K562 (cell line): ENCODE data around the gene YTHDF1. TPM values are rescaled to one million over a fixed set of nuclear protein-coding genes. Genes with fewer than 3 reads are reported as not detected.

Experiments
- ATAC-seq: fragments of 200-7000 bp; cut with Tn5 transposase; 3 replicates; pipeline ENCODE4 v1.9.1; 2020; ENCODE audit warnings: moderate library complexity
- BruUV-seq: library from RNA; stranded (reverse); fragments of 400-500 nt; replicated peaks from 2 replicates; lab custom pipeline; 2021; lab: Mats Ljungman, UMichigan
- CTCF ChIA-PET: fragments of 300-600 bp; formaldehyde crosslinking; extraction: SDS; loops from one replicate; lab custom pipeline; 2021; ENCODE audit warnings: low intra/inter-chr PET ratio; lab: Yijun Ruan, JAX
- POLR2A ChIA-PET: fragments of 300-600, 350-650 bp; sonication (Branson Sonifier 250); formaldehyde crosslinking; extraction: SDS; loops from one replicate; lab custom pipeline; 2021; ENCODE audit warnings: antibody characterized with exemption, inconsistent platforms; lab: Yijun Ruan, JAX
- DNase-seq, 4 experiments: peaks; one replicate each; pipeline versions ENCODE4 v3.0.0 to v3.0.0-alpha.2; 2011 to 2018; ENCODE audit warnings: low spot score in 3 of 4, mixed read lengths in 3 of 4; ENCODE audit errors: extremely low read depth in 1 of 4
- FAIRE-seq: peaks from 2 replicates; lab custom pipeline; 2011; peaks lifted over from hg19 to GRCh38; lab: Jason Lieb, UNC
- H2AFZ ChIP-seq: 2 replicates; pipeline ENCODE4 v1.6.0; 2011; ENCODE audit warnings: low read depth, low read length, control low read depth, inconsistent platforms
- H3K27ac ChIP-seq: fragments of 200-600 bp; 3 replicates; pipeline ENCODE4 v1.8.0; 2011; ENCODE audit warnings: low read depth, mild to moderate bottlenecking, control low read depth, inconsistent platforms, low read length, moderate library complexity, mixed read lengths; ENCODE audit errors: extremely low read depth
- H3K27me3 ChIP-seq, 2 experiments: fragments of 300-600 bp in 1 of 2; 2 replicates in 1 of 2; 3 replicates in 1 of 2; pipeline versions ENCODE4 v1.6.0 to v1.8.0; 2011; ENCODE audit warnings: inconsistent platforms in 2 of 2, low read length in 2 of 2, mild to moderate bottlenecking in 1 of 2, mixed read lengths in 1 of 2, moderate library complexity in 1 of 2; ENCODE audit not compliant: control insufficient read depth in 2 of 2, insufficient read depth in 2 of 2
- H3K36me3 ChIP-seq: fragments of 300-600 bp; 3 replicates; pipeline ENCODE4 v1.8.0; 2011; ENCODE audit warnings: mild to moderate bottlenecking, low read length, inconsistent platforms; ENCODE audit not compliant: control insufficient read depth, insufficient read depth
- H3K4me1 ChIP-seq, 2 experiments: fragments of 200-600 bp in 1 of 2; replicated peaks in 1 of 2; 2 replicates in 1 of 2; 3 replicates in 1 of 2; pipeline versions ENCODE4 v1.5.1 to v1.8.0; 2011; ENCODE audit warnings: inconsistent platforms in 2 of 2, low read length in 2 of 2, mild to moderate bottlenecking in 1 of 2, mixed read lengths in 1 of 2, moderate library complexity in 1 of 2; ENCODE audit not compliant: control insufficient read depth in 2 of 2, insufficient read depth in 2 of 2
- H3K4me2 ChIP-seq: 2 replicates; pipeline ENCODE4 v1.6.1; 2011; ENCODE audit warnings: low read length, control low read depth, inconsistent platforms, mixed read lengths; ENCODE audit not compliant: insufficient read depth
- H3K4me3 ChIP-seq: fragments of 200-600 bp; sonication (generic), shearing (Covaris generic); 2 replicates; pipeline ENCODE4 v1.5.1; 2016; ENCODE audit warnings: control low read depth, inconsistent platforms
- H3K79me2 ChIP-seq: fragments of 200-600 bp; 3 replicates; pipeline ENCODE4 v1.8.0; 2011; ENCODE audit warnings: low read length, inconsistent platforms; ENCODE audit not compliant: control insufficient read depth, insufficient read depth
- H3K9ac ChIP-seq, 2 experiments: 2 replicates each; pipeline versions ENCODE4 v1.6.0 to v1.6.1; 2011; ENCODE audit warnings: low read depth in 2 of 2, low read length in 2 of 2, control low read depth in 1 of 2, inconsistent platforms in 1 of 2, mild to moderate bottlenecking in 1 of 2, mixed read lengths in 1 of 2; ENCODE audit not compliant: insufficient read depth in 1 of 2
- H3K9me1 ChIP-seq: one replicate; pipeline ENCODE4 v1.6.0; 2011; ENCODE audit warnings: inconsistent platforms, mild to moderate bottlenecking, low read length, moderate library complexity; ENCODE audit not compliant: control insufficient read depth, insufficient read depth
- H3K9me3 ChIP-seq: replicated peaks from 2 replicates; pipeline ENCODE4 v1.5.1; 2011; ENCODE audit warnings: low read depth, low read length, inconsistent platforms; ENCODE audit not compliant: control insufficient read depth, insufficient read depth
- H4K20me1 ChIP-seq: replicated peaks from 2 replicates; pipeline ENCODE4 v1.6.1; 2011; ENCODE audit warnings: low read length, inconsistent platforms, mixed read lengths; ENCODE audit not compliant: control insufficient read depth, insufficient read depth
- ATF2 ChIP-seq: sonication (generic); formaldehyde crosslinking; IDR thresholded peaks from 2 replicates; pipeline ENCODE4 v1.8.1; 2022; ENCODE audit warnings: missing genetic modification reagents
- BCL6 ChIP-seq: fragments of 250-450 bp; sonication (Bioruptor Pico); IDR thresholded peaks from 2 replicates; pipeline ENCODE4 v1.4.0; 2020
- CBX3 ChIP-seq, 2 experiments: IDR thresholded peaks; 1 replicate in 1 of 2; 2 replicates in 1 of 2; pipeline ENCODE4 v1.6.1; 2012; ENCODE audit warnings: inconsistent platforms in 2 of 2, low read length in 2 of 2, borderline replicate concordance in 1 of 2, control low read depth in 1 of 2
- CEBPZ ChIP-seq: fragments of 150-350 bp; IDR thresholded peaks from 2 replicates; pipeline ENCODE4 v1.6.1; 2014; ENCODE audit warnings: low read depth, mild to moderate bottlenecking, low read length, borderline replicate concordance
- ETV5 ChIP-seq: sonication (generic); formaldehyde crosslinking; IDR thresholded peaks from 2 replicates; pipeline ENCODE4 v1.4.0; 2020; ENCODE audit warnings: low read depth, mild to moderate bottlenecking, missing genetic modification reagents
- GABPB1 ChIP-seq: sonication (generic); formaldehyde crosslinking; IDR thresholded peaks from 2 replicates; pipeline ENCODE4 v1.8.0; 2022; ENCODE audit warnings: mild to moderate bottlenecking, missing genetic modification reagents
- HNRNPUL1 ChIP-seq: fragments of 200-400 bp; formaldehyde crosslinking; IDR thresholded peaks from 2 replicates; pipeline ENCODE4 v1.6.1; 2017; ENCODE audit warnings: low read length
- LCOR ChIP-seq: sonication (generic); formaldehyde crosslinking; IDR thresholded peaks from 2 replicates; pipeline ENCODE4 v1.8.0; 2022; ENCODE audit warnings: mild to moderate bottlenecking, missing genetic modification reagents
- MBD1 ChIP-seq: fragments of 250-450 bp; sonication (Bioruptor Pico); IDR thresholded peaks from 2 replicates; pipeline ENCODE4 v1.8.0; 2022; ENCODE audit warnings: inconsistent platforms
- NFXL1 ChIP-seq: fragments of 450-650 bp; formaldehyde crosslinking; IDR thresholded peaks from 2 replicates; pipeline ENCODE4 v1.4.0; 2021; ENCODE audit warnings: mild to moderate bottlenecking
- NR1H2 ChIP-seq: sonication (generic); formaldehyde crosslinking; IDR thresholded peaks from 2 replicates; pipeline ENCODE4 v1.4.0; 2020; ENCODE audit warnings: mild to moderate bottlenecking, missing genetic modification reagents
- PURB ChIP-seq: sonication (generic); formaldehyde crosslinking; IDR thresholded peaks from 2 replicates; pipeline ENCODE4 v1.9.0; 2021; ENCODE audit warnings: low read depth, mild to moderate bottlenecking, missing genetic modification reagents
- RAD21 ChIP-seq, 2 experiments: fragments of 250-450 bp in 1 of 2; fragments of 450-650 bp in 1 of 2; sonication (Bioruptor Pico) in 1 of 2; formaldehyde crosslinking in 1 of 2; IDR thresholded peaks in 1 of 2; conservative IDR thresholded peaks in 1 of 2; 2 replicates each; pipeline versions ENCODE4 v1.4.0 to v1.8.0; 2020 to 2022; ENCODE audit warnings: mild to moderate bottlenecking in 2 of 2, moderate library complexity in 1 of 2
- ZNF134 ChIP-seq: fragments of 250-450 bp; sonication (Bioruptor Pico); conservative IDR thresholded peaks from 2 replicates; pipeline ENCODE4 v1.4.0; 2020
- ZNF217 ChIP-seq: sonication (generic); formaldehyde crosslinking; IDR thresholded peaks from 2 replicates; pipeline ENCODE4 v1.8.0; 2022; ENCODE audit warnings: mild to moderate bottlenecking, missing genetic modification reagents
- ZNF408 ChIP-seq: fragments of 250-450 bp; sonication (Bioruptor Pico); IDR thresholded peaks from 2 replicates; pipeline ENCODE4 v1.4.0; 2020; ENCODE audit warnings: low read depth, mild to moderate bottlenecking, moderate library complexity
- ZNF79 ChIP-seq: fragments of 250-450 bp; sonication (Bioruptor Pico); IDR thresholded peaks from 2 replicates; pipeline ENCODE4 v1.4.0; 2020; ENCODE audit warnings: low read depth, mild to moderate bottlenecking, moderate library complexity
- WGBS: fragments of 100-300 bp; shearing (Covaris generic); methylation state at CpG from one replicate; pipeline ENCODE4 v1.1.6; 2016; ENCODE audit warnings: low coverage, mixed read lengths; ENCODE audit not compliant: insufficient coverage; ENCODE audit errors: missing lambda C conversion rate; 5-methylcytosine and 5-hydroxymethylcytosine counted together
- in situ Hi-C: fragments of 300-500 bp; cut with MboI; formaldehyde crosslinking; loops from 4 replicates; pipeline ENCODE4 v1.15.0; 2018; ENCODE audit warnings: inconsistent platforms, mixed read lengths
- intact Hi-C: fragments of 100-400 bp; cut with micrococcal nuclease; formaldehyde crosslinking; loops from 2 replicates; pipeline ENCODE4 v1.14.2; 2022
- polyA plus RNA-seq, 8 experiments: library from polyadenylated mRNA; depleted of rRNA in 4 of 8; stranded (reverse) in 5 of 8; unstranded in 3 of 8; fragments of >200 nt; fragmentation: Nextera tagmentation in 2 of 8; fragmentation: Illumina TruSeq in 1 of 8; extraction: Ambion mirVana in 2 of 8; extraction: Trizol in 1 of 8; gene quantifications; 2 replicates each; pipeline versions ENCODE4 v1.2.1 to v1.2.3, GENCODE V29; 2011 to 2014; ENCODE audit warnings: inconsistent platforms in 1 of 8, missing spikeins in 1 of 8
- total RNA-seq, 7 experiments: library from RNA; depleted of rRNA in 6 of 7; stranded (reverse); fragments of >200 nt in 6 of 7; fragmentation: Illumina TruSeq in 2 of 7; extraction: Trizol in 2 of 7; gene quantifications; 2 replicates each; pipeline versions ENCODE4 v1.2.1 to v1.2.3, GENCODE V29; 2011 to 2021; ENCODE audit warnings: low replicate concordance in 1 of 7

Gene YTHDF1
- total and polyA plus RNA-seq, 9 of the 15 experiments (the other 6 are each of a cell fraction or from before 2014, with no cell fraction given): 10.1 to 42.4 (median 27.8) TPM

GRCh38 chr20:63238514-63239125, 22.7 kb upstream of the YTHDF1 start:
- no peak for FAIRE-seq
- intact Hi-C loops (no loop called here), in situ Hi-C loops (no loop called here)
- Histone ChIP-seq H3K4me2 (no peak overlapping the region), H3K9ac (no peak overlapping the region; a peak in 1 of 4 replicates), H3K4me1 (peaks cover 0 to 43% of the 10 kb centered on the region in 2 experiments; a peak in 3 of 5 replicates), H3K27ac (no peak overlapping the region), H2AFZ (no peak overlapping the region), H3K4me3 (no peak overlapping the region), H3K79me2 (no peaks in the 10 kb centered on the region), H3K36me3 (no peaks in the 10 kb centered on the region), H4K20me1 (0 out of 2 replicates have a peak, but pooled peaks cover 3% of the 10 kb centered on the region), H3K27me3 (peaks cover 23 to 52% of the 10 kb centered on the region in 2 experiments; a peak in 4 of 5 replicates), H3K9me3 (no peaks in the 10 kb centered on the region), H3K9me1 (no peaks in the 10 kb centered on the region)
- no TSS peak for BruUV-seq
- 4% methylated on average over 16 of the region's 16 CpGs for whole genome bisulfite sequencing
- ChIA-PET CTCF (no interaction called here), POLR2A (interaction anchor here (0.9 to 1.2 kb wide), 2 partner anchors 9 to 12 kb away, joined by 3 read pairs; no protein-coding TSS in a partner anchor)
- DNase-seq: peak; percentile 31 to 56 (median 51)
- ATAC-seq: peak; percentile 75
- no peak for TF ChIP-seq NFXL1 (CRISPR knock-in tag)
- no peak for TF ChIP-seq ZNF79 (CRISPR knock-in tag)
- TF ChIP-seq ETV5 (CRISPR knock-in tag): no peak
- TF ChIP-seq GABPB1: no peak
- no peak for TF ChIP-seq ZNF134 (CRISPR knock-in tag)
- TF ChIP-seq CEBPZ: no peak
- TF ChIP-seq HNRNPUL1: no peak
- TF ChIP-seq PURB (CRISPR knock-in tag): no peak
- peak in 1 of 2 experiments; percentile 27; a peak in 1 of 4 replicates for TF ChIP-seq RAD21 (CRISPR knock-in tag; conservative IDR thresholded peaks at IDR 0.05 in 1 of 2, IDR thresholded peaks at IDR 0.05 in 1 of 2)
- TF ChIP-seq ZNF217 (CRISPR knock-in tag): no peak
- no peak for TF ChIP-seq BCL6
- TF ChIP-seq CBX3 (IDR thresholded peaks at IDR 0.05; ENCODE audit: borderline replicate concordance in 1 of 2, low read length in 2 of 2): no peak
- no peak for TF ChIP-seq ZNF408 (CRISPR knock-in tag)
- no peak for TF ChIP-seq LCOR (CRISPR knock-in tag)
- TF ChIP-seq ATF2: no peak
- no peak for TF ChIP-seq NR1H2 (CRISPR knock-in tag)
- no peak for TF ChIP-seq MBD1 (CRISPR knock-in tag)
